CD1c-positive myeloid dendritic cell (primary cell): Measurements from ENCODE around the gene PHETA1.
A peak's percentile ranks its signal among the peaks of the same experiment; 100 is the strongest.

Source experiments
- DNase-seq: peaks from one replicate; pipeline ENCODE4 v3.0.0-alpha.2; 2016; ENCODE audit errors: extremely low spot score

Gene PHETA1

DNA sequence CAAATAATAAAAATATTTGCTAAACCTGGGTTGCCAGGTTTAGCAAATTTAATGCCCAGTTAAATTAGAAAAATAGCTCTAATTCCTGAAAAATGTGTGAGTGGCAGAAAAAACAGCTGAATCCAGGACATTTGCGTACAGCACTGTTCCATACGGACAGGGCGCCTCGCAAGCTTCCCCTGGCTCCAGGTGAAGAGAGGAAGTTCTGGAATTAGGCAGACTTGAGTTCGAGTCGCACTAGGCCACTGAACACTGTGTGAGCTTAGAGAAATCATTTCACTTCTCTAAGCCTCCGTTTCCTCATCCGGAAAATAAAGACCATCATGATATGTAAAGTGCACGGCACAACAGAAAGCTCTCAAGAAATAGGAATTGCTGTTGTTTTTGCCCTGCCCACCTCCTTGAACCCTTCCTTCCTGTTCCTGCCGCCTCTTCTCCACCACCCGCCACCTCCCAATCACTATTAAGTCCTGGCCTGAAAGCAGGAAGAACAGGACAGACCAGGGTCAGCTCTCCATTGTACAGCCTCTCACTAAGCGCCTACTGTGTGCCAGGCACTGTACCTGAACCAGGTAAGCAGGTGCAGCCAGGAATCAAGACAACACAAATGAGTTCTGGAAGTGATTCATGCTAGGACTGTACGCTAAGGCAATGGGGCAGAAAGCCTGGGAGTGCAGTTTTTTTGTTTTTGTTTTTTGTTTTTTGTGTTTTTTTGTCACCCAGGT, 763 bp upstream of the PHETA1 start:
- DNase-seq = peak; percentile 78

DNA sequence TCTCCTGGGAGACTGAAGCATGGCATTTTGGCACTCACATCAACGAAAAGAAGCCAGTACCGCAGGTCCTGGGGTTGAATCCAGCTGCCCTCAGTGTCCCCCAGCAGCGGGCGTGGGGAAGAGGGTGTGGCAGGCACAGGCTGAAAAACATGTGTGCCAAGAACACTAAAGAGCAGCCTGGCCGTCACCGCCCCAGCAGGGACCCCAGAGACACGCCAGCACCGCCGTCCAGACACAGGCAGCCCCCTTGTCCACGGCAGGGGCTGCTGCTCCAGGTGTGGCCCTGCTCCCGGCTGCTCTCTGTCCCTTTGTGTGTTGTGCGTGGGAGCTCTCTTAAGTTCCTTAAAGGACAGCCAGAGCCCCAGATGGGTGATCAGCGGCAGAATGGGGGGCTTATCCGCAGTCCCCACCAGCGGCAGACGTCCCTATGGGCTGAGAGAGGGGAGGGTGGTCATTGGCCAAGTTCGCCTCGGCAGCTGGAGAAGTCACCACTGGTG, 556 bp downstream of the PHETA1 start:
- peak; percentile 47 for DNase-seq

DNA sequence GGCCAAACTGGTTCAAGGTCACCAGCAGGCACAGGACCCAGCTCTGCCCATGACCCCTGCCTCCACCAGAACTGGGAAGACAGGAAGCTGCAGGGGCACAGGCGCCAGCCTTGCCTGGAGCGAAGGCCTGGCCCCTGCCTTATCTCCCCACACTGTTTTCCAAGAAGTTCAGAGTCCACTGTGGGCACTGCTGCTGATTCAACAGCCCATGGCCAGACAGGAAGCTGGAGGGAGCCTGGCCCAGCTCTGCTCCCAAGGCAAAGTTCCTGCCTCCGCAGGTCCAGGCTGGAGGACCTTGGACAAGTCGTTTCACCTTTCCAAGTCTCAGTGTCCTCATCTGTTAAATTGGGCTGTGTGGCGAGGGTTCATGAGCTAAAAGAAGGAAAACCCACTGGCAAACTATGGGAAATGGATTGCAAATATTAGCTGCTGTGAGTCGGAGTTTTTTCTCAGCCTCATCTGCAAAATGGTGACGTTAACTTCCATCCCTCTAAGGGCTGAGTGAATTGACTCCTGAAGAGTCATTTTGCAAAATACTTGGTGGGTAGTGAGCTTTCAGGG, 1.2 kb downstream of the PHETA1 start:
- peak; percentile 43 for DNase-seq

DNA sequence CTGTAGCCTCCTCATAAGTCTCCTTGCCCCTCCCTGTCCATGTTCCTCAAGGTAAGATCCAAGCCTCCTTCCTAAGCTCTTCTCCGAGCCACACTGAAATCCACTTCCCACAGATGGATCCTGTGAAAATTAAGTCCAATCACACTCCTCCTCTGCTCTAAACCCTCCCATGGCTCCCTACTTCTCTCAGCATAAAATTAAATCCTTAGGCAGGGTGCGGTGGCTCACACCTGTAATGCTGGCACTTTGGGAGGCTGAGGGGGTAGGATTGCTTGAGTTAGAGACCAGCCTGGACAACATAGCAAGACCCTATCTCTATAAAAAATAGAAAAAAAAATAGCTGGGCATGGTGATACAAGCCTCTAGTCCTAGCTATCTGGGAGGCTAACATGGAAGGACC, 2.3 kb downstream of the PHETA1 start:
- DNase-seq = no peak

DNA sequence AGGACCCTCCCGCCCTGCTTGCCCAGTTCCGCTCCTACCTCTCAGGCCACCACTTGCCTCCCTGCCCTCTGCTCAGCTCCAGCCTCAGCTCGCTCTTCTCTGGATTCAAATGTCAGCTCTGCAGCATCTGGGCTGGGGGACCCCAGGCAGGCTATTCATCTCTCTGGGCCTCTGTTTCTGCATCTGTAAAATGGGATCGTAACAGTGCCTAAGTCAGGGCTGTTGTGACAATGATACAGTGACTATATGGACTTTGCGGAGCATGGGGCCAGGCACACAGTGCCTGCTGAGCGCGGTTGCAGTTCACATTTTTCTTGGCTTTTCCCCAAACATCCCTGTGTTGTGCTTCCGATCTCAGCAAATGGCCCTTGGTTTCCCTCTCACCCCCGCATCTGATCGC, 2.8 kb downstream of the PHETA1 start:
- no peak for DNase-seq

DNA sequence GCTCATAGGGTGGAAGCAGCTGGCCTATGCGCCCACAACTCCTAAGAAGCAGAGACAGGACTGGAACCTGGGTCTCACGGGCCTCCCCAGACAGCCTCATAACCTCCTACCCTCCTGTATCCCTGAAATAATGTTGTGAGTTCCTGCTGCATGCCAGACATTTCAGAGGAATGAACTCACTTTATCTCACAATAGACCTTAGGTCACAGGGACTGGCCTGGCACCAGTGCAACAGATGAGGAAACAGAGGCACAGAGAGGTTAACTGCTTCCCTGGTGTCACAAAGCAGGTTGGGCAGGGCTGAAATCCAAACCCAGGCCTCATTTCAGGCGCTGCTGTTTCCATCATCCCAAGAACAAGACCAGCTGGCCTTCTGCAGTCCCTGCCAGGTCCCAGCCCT, 5.3 kb downstream of the PHETA1 start:
- DNase-seq = no peak

DNA sequence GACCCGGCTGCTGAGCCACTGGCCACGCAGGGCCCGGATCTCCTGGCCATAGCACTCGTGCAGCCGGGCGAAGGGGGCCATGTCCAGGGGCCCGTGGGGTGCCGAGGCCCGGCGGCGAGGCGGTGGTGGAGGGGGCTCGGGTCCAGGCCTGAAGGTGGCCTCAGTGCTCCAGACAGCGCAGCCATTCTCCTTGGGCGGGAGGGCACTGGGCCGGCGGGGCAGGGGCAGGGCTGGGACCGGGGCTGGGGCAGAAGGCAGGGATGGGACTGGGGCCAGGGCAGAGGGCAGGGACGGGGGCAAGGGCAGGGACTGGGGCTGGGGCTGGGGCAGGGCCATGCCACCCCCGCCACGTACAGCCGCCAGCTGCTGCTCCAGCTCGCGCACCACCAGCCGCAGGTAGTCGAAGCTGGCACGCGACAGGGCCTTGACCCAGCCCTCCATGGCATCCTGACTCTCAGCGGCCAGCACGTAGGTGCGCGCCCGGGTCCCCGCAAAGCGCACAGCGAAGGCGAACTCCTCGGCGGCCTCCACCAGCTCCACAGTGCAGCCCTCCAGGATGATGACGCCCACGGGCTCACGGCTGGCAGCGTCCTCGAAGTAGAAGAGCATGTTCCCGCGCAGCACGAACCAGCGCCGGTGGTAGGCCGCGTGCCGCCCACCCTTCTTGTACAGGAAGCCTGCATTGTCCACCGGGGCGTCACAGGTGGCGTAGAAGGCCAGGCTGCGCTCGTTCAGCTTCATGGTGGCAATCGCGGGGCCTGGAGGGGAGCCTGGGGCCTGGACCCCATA, 6.0 kb downstream of the PHETA1 start:
- no peak for DNase-seq

DNA sequence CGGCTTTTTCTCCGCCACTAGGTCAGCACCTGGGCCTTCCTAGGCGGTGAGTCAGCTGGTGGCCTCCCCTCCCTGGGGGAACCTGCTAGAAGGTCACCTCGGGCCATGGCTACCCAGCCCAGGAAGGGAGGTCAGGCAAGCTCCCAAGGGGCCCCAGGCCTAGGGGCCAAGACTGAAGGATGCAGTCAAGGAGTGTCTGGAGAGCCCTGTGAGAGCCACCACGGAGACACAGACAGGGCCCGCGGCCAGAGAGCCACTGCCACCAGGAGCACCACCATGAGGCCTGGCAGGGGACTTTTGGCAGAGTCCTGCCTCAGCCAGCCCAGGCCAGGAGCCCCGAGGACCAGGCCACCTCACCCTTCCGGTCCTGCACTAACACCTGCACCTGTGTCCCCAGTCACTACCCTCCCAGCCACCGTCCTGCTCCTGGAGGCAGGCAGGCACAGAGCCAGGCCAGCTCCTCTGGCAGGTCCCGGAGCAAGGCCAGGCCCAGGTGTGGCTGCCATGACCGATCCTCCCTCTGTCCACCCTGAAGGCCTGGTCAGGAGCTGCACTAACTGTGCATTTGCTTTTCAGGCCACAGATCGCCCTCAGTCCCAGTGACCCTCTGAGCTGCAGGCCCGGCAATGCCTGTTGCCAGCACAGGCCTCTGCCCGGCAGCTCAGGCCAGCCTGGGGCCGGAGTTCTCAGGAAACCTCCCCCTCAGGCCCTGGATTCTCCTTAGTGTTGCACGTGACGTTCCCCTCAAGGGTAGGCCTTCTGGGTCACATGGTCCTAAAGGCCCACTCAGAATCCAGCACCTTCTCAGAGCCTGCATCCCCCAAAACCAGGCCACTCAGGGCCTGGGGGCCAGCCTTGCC, 6.9 kb downstream of the PHETA1 start:
- DNase-seq = no peak

DNA sequence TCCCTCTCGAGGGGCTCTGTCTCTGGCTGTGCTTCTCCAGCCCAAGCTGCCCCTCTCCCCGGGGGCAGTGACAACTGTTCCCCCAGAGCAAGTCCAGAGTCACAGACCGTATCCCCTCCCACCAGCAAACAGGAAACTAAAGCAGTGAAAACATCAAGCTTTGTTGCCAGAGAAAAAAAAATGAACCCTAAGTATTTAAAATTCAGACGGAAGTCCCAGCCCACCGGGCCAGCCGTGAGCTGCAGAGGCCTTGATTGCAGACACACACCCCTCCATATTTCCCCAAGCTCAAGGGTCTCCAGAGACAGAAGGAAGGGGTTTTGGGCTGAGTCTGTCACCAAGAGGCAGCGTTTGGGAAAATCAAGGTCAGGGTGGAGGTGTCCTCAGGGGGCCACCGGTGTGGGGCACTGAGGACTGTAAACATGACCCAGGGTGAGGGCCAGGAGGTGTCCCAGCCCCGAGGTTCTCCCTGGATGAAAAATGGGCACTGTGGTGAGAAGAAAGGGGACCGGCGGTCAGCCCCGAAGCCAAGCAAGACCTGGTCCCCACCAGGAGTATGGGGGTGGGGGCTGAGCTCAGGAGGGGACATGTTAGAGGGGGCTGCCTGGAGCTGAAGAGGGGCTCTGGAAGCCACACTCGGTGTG, 7.7 kb downstream of the PHETA1 start:
- no peak for DNase-seq

DNA sequence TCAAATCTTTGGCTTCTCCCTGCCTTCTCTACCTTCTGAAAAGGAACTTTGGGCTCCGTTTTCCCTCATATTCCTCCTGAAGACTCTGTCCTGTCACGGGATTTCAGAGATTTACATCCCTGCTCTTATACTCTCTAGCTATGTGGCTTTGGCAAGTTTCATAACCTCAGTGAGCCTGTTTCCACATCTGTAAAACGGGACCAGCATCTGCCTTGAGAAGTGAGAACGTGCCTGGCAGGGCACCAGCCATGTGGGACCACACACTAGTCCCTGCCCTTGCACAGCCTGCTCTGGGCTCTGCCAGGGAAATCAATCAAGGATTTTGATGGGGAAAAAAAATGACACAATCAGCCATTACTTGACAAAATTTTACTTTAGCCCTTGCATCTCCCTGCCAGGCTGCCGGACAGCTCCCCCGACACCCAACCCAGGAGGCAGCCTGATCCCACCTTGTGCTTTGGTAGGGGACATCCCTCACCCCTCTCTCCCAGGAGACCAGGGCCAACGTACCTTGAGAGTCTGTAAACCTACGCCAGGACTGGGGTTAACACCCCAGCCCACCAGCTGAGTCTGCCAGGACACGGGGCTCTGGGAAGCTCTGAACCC, 8.5 kb downstream of the PHETA1 start:
- no peak for DNase-seq

DNA sequence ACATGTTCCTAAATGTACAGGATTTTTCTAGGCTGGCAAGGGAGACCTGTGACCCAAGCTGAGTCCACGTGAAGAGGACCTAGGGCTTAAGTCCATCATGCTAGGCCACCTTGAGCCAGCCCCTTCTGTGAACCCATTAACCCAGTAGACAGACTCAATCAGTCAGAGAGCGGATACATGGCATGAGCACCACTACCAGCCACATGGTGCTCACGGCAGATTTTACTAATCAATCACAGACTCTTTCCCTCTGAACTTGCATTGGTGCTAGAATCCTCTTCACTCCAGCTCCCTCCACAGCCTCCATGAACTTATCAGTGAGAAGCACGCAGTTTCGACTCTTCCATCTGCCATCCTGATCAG, 9.0 kb downstream of the PHETA1 start:
- no peak for DNase-seq

DNA sequence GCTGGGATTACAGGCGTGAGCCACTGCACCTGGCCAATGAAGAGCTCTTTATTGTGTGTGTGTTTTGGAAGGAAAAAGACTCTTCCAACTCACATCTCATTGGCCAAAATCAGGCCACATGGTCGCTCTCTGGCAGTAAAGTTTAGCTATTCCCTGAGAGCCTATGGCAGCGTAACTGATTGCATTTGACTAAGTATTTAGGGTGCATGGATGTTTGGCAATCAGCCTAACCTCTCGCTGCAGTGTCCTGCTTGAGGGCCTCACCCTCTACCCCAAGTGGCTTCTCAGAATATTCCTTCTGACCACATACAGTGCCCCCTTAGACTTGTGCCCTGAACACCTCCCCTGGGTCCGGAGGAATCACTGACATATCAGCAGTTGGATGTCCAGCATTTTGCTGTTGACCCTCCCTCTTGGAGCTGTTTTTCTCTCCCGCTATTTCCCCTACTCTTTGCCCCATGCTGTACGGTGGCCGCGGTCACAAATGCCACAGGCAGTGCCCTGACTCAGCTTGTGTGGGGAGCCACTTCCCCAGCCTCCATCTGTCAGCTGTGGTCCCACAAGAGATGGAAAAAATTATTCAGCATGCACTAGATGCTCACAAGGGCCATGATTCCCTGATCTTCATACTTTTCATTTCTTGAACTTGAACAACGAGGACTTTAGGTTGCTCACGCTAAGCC, 9.5 kb downstream of the PHETA1 start:
- peak; percentile 43 for DNase-seq

DNA sequence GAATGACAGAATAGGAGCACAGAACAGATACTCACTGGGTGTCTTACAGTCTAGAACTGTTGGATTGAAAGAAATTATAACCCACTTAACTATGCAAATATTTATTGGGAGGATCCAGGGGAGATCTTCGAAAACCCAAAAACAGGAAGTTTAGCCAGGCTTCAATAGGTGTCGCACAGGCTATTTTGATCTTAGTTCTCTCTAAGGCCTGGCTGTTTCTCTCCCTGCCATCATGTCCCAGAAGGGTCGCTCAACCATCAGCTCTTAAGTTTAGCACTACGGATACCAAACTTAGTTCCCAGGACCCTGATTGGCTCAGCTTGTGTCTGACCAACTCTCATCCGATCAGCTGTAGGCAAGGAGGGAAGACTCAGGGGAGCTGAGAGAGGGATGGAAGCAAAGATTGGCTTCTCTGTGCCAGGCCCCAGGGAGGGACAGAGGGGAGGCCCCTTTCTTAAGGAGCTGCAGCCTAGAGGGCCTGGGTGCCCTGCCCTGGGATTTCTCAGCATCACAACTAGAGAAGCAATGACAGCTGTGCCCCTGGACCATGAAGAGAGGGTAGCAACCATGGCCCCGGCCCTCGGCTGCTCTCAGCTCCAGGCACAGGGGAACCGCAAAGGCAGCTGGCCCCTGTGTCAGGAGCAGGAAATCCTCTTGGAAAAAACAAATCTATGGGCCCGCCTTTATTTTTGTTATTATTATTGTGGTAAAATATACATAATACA, 13.5 kb downstream of the PHETA1 start:
- DNase-seq = no peak

DNA sequence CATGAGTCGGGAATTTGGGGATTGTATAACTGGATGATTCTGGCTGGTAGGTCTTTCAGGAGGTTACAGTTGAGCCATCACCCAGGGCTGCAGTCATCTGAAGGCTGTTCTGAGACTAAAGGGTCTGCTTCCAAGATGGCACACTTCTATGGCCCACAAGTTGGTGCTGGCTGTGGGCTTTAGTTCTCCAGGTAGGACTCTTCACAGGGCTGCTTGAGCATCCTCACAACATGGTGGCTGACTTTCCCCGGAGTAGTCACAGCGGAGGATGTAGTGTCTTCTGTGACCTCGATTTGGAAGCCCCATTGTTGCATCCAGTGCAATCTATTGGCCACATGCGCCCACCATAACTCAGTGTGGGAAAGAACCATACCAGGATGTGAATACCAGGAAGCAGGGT, 14.4 kb downstream of the PHETA1 start:
- no peak for DNase-seq

DNA sequence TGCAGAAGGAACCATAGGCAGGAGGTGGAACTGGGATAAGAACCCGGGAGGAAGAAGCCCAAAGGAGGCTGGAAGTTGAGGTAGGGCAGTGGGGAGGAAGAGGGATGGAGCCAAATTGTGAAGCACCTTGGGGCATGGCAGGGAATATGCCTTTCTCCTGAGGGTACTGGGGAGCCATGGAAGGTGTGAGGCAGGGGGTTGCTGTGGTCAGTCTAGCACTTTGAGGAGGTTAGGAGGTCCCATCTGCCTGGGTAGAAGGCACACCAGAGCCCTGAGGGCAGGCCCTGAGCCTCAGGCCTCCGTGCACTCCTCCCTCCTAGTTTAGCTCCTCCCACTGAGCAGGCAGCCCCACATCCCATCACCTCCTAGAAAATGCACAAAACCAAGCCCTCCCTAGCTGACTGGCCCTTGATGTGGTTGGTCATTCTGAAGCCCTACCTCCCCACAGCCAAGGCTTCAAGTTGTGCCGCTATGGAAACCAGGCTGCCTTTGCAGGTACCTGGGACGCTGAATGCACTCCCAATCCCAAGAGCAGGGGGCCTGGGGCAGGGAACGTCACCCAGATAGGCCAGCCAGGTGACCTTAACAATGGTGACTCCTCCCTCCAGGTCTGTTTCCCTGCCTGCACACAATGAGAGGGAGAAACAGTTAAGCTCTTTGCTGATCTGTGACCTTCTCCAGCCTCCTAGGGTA, 15.1 kb downstream of the PHETA1 start:
- DNase-seq = no peak

DNA sequence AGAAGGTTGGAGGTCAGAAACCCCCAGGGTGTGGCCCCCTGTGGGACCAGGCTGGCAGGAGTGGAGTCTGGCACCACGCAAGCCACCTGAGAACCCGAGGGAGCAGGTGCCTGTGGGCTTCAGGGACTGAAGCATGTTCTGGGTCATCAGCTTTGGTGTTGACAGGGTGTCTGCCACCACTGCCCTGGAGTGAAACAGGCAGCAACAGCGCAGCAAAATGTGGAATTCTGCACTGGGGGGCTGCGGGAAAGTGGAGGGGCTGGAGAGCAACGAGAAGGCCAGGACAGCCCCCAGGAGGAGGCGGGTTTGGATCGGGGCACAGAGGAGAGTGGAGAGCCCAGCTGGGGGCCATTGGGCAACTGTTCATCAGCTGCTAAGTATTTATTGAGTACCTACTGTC, 15.9 kb downstream of the PHETA1 start:
- no peak for DNase-seq

DNA sequence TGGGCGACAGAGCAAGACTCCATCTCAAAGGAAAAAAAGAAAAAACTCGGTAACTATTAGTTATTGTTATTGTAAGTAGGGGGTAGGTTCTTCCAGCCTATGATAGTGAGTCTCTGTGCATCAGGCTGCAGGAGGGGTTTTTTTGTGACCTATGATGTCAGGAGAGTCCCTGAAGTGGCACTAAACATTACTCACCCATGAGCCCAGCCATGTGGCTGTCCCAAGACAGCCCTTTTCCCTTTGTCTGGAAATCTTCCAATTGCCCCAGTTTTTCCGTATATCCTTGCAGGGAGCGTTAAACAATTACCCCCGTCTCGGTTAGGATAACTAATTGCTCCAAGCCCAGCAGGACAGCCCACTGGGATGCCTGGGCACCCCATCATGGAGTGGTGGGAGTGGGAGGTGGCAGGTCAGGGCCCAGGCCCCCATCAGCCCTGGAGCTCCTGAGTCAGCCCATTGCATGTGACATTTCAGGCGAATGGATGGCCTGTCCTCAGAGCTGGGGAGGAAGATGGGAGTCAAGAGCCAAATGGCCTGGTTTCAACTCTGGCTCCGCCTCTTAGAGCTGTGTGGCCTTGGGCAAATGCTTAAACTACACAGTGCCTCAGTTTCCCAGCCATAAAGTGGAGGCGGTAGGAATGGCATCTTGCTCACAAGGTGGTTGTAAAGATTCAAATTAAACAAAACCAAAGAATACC, 16.4 kb downstream of the PHETA1 start:
- DNase-seq = no peak

DNA sequence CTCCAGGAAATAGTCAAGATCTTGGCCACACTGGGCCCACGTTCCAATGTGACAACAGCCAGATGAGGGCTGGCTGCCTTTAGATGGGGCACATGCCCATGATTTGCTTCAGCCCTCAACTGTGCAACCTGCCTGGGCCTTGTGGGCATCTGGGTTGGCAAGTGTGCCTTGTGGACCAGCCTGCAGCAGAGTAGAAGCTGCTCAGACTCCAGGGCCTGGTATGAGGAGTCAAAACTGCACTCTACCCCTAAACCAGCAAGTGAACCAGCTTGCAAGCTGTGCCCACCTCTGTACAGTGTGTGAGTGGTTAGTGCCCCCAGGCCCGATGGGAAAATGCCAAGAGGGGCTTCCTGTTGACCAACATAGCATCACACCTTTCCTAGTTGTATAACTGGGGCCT, 17.9 kb downstream of the PHETA1 start:
- no peak for DNase-seq
